Cortex of kidney (tissue), 1 donor: ENCODE measurements around the gene CCDC18.
A peak's percentile ranks its signal among the peaks of the same experiment; 100 is the strongest.
"Not testable (repeated sequence)": the region's sequence is repeated elsewhere in the genome, so short reads cannot be mapped to it uniquely, and the experiment has no call there.

Source experiments
- DNase-seq: peaks from one replicate; lab custom pipeline; 2025; lab: John Stamatoyannopoulos, UW

Gene CCDC18

GRCh38 chr1:93177991-93178390 is 2.5 kb upstream of the CCDC18 start:
- no peak for DNase-seq

- DNase-seq = no peak
These were observed 2.1 kb upstream of the CCDC18 start for GRCh38 chr1:93178418-93178817.

- peak; percentile 82 for DNase-seq
These were observed 420 bp upstream of the CCDC18 start, which contains the start of gene TMED5 for GRCh38 chr1:93179886-93180722. Gene TMED5 (minus strand): TSS chr1:93180413. CDS start chr1:93180242, 171 bp downstream.

- no peak for DNase-seq
These were observed 6.1 kb downstream of the CCDC18 start for GRCh38 chr1:93186667-93187066.

- no peak for DNase-seq
These were observed 9.9 kb downstream of the CCDC18 start for GRCh38 chr1:93190432-93190831.

- no peak for DNase-seq
These were observed 13.9 kb downstream of the CCDC18 start for GRCh38 chr1:93194231-93194990.

- no peak for DNase-seq
These were observed 16.1 kb downstream of the CCDC18 start for GRCh38 chr1:93196591-93196990.

GRCh38 chr1:93199150-93199549 is 18.6 kb downstream of the CCDC18 start:
- no peak for DNase-seq

- no peak for DNase-seq
These were observed 19.6 kb downstream of the CCDC18 start for GRCh38 chr1:93200086-93200620.

GRCh38 chr1:93200714-93201113 is 20.2 kb downstream of the CCDC18 start:
- DNase-seq = no peak

- DNase-seq = no peak
These were observed 25.5 kb downstream of the CCDC18 start for GRCh38 chr1:93205892-93206566.

- no peak for DNase-seq
These were observed 26.0 kb downstream of the CCDC18 start for GRCh38 chr1:93206567-93206954.

- no peak for DNase-seq
These were observed 26.7 kb downstream of the CCDC18 start for GRCh38 chr1:93207211-93207610.

GRCh38 chr1:93215322-93215721 is 34.8 kb downstream of the CCDC18 start:
- no peak for DNase-seq

- no peak for DNase-seq
These were observed 38.9 kb downstream of the CCDC18 start for GRCh38 chr1:93219443-93219842.

- not testable (repeated sequence) for DNase-seq
These were observed 40.2 kb downstream of the CCDC18 start for GRCh38 chr1:93220716-93221115.

- DNase-seq = no peak
These were observed 41.4 kb downstream of the CCDC18 start for GRCh38 chr1:93221913-93222312.

- no peak for DNase-seq
These were observed 42.6 kb downstream of the CCDC18 start for GRCh38 chr1:93223023-93223675.

- DNase-seq = no peak
These were observed 54.7 kb downstream of the CCDC18 start for GRCh38 chr1:93235261-93235660.

- no peak for DNase-seq
These were observed 56.5 kb downstream of the CCDC18 start for GRCh38 chr1:93237021-93237420.

- no peak for DNase-seq
These were observed 57.9 kb downstream of the CCDC18 start for GRCh38 chr1:93238425-93238824.

GRCh38 chr1:93239863-93240262 is 59.3 kb downstream of the CCDC18 start:
- DNase-seq = no peak
